ENCODE data around the gene JAZF1.
A peak's percentile ranks its signal among the peaks of the same experiment; 100 is the strongest.

Gene JAZF1

GRCh38 chr7:28145931-28146330, 34.7 kb downstream of the JAZF1 start:
- no peak for TF ChIP-seq EZH2phosphoT487 (IDR thresholded peaks at IDR 0.05; ENCODE audit: borderline replicate concordance, low read length)
- no peak for TF ChIP-seq CTCF (IDR thresholded peaks at IDR 0.05; ENCODE audit: low read depth, low read length, poor library complexity, severe bottlenecking)
- Histone ChIP-seq H3K4me2 (ENCODE audit: low read length) (no peak overlapping the region), H3K9me2 (replicated peaks; ENCODE audit: control insufficient read depth, low read length) (no peaks in the 10 kb centered on the region), H3K9me3 (ENCODE audit: control insufficient read depth, insufficient read depth, low read length) (no peaks in the 10 kb centered on the region), H3K27me3 (ENCODE audit: control insufficient read depth, low read length) (no peaks in the 10 kb centered on the region), H3K27ac (ENCODE audit: low read depth, low read length) (no peak overlapping the region), H3K36me3 (ENCODE audit: control insufficient read depth, low read length) (peaks cover 40% of the 10 kb centered on the region), H3K4me1 (ENCODE audit: control insufficient read depth, low read length) (peaks cover 37% of the 10 kb centered on the region), H3K79me2 (ENCODE audit: control insufficient read depth, low read length) (peaks cover 77% of the 10 kb centered on the region), H3F3A (ENCODE audit: control insufficient read depth, insufficient read depth) (no peaks in the 10 kb centered on the region), H3K4me3 (ENCODE audit: low read length) (no peak overlapping the region), H4K20me1 (ENCODE audit: control insufficient read depth, insufficient read depth, low read depth, low read length) (no peaks in the 10 kb centered on the region)

GRCh38 chr7:28145090-28145626, 35.4 kb downstream of the JAZF1 start:
- Histone ChIP-seq H3K27ac (ENCODE audit: low read depth, low read length) (no peak overlapping the region), H3F3A (ENCODE audit: control insufficient read depth, insufficient read depth) (no peaks in the 10 kb centered on the region), H3K4me1 (ENCODE audit: control insufficient read depth, low read length) (peaks cover 31% of the 10 kb centered on the region), H3K79me2 (ENCODE audit: control insufficient read depth, low read length) (peaks cover 77% of the 10 kb centered on the region), H4K20me1 (ENCODE audit: control insufficient read depth, insufficient read depth, low read depth, low read length) (no peaks in the 10 kb centered on the region), H3K4me3 (ENCODE audit: low read length) (no peak overlapping the region), H3K27me3 (ENCODE audit: control insufficient read depth, low read length) (no peaks in the 10 kb centered on the region), H3K9me2 (replicated peaks; ENCODE audit: control insufficient read depth, low read length) (no peaks in the 10 kb centered on the region), H3K4me2 (ENCODE audit: low read length) (no peak overlapping the region), H3K36me3 (ENCODE audit: control insufficient read depth, low read length) (peaks cover 36% of the 10 kb centered on the region), H3K9me3 (ENCODE audit: control insufficient read depth, insufficient read depth, low read length) (no peaks in the 10 kb centered on the region)
- TF ChIP-seq EZH2phosphoT487 (IDR thresholded peaks at IDR 0.05; ENCODE audit: borderline replicate concordance, low read length) (no peak), CTCF (IDR thresholded peaks at IDR 0.05; ENCODE audit: low read depth, low read length, poor library complexity, severe bottlenecking) (no peak)

GRCh38 chr7:28144266-28144665, 36.3 kb downstream of the JAZF1 start:
- no peaks in the 10 kb centered on the region for H3F3A ChIP-seq (ENCODE audit: control insufficient read depth, insufficient read depth)
- H3K79me2 ChIP-seq (ENCODE audit: control insufficient read depth, low read length) = peaks cover 73% of the 10 kb centered on the region
- H3K4me2 ChIP-seq (ENCODE audit: low read length) = no peak overlapping the region
- H3K27me3 ChIP-seq (ENCODE audit: control insufficient read depth, low read length) = no peaks in the 10 kb centered on the region
- no peak overlapping the region for H3K27ac ChIP-seq (ENCODE audit: low read depth, low read length)
- no peaks in the 10 kb centered on the region for H4K20me1 ChIP-seq (ENCODE audit: control insufficient read depth, insufficient read depth, low read depth, low read length)
- H3K4me1 ChIP-seq (ENCODE audit: control insufficient read depth, low read length) = peaks cover 24% of the 10 kb centered on the region
- H3K9me2 ChIP-seq (replicated peaks; ENCODE audit: control insufficient read depth, low read length) = no peaks in the 10 kb centered on the region
- TF ChIP-seq CTCF (IDR thresholded peaks at IDR 0.05; ENCODE audit: low read depth, low read length, poor library complexity, severe bottlenecking) (peak; percentile 47), EZH2phosphoT487 (IDR thresholded peaks at IDR 0.05; ENCODE audit: borderline replicate concordance, low read length) (no peak)
- H3K9me3 ChIP-seq (ENCODE audit: control insufficient read depth, insufficient read depth, low read length) = no peaks in the 10 kb centered on the region
- H3K4me3 ChIP-seq (ENCODE audit: low read length) = no peak overlapping the region
- H3K36me3 ChIP-seq (ENCODE audit: control insufficient read depth, low read length) = peaks cover 35% of the 10 kb centered on the region

Measured in DOHH2 (cell line).